MCF 10A (cell line): ENCODE results near the gene ITGB3. TPM values are rescaled to one million over a fixed set of nuclear protein-coding genes. Genes with fewer than 3 reads are reported as not detected.
"Not testable (repeated sequence)": the region's sequence is repeated elsewhere in the genome, so short reads cannot be mapped to it uniquely, and the experiment has no call there.

Source experiments
- BruUV-seq: library from RNA; stranded (reverse); fragments of 400-500 nt; replicated peaks from 2 replicates; lab custom pipeline; 2021; lab: Mats Ljungman, UMichigan
- CTCF ChIA-PET: fragments of 300-600 bp; sonication (Branson Sonifier 250); formaldehyde crosslinking; extraction: SDS; loops from one replicate; lab custom pipeline; 2021; ENCODE audit warnings: antibody characterized with exemption, inconsistent platforms; lab: Yijun Ruan, JAX
- POLR2A ChIA-PET: fragments of 300-600, 350-650 bp; sonication (Branson Sonifier 250); formaldehyde crosslinking; extraction: SDS; loops from one replicate; lab custom pipeline; 2020; ENCODE audit warnings: antibody characterized with exemption, inconsistent platforms; lab: Yijun Ruan, JAX
- DNase-seq: peaks from one replicate; pipeline ENCODE4 v3.0.0-alpha.2; 2018; ENCODE audit not compliant: unreplicated experiment
- H3K27ac Mint-ChIP-seq: one replicate; pipeline ENCODE4 v1.8.0; 2022; ENCODE audit warnings: mild to moderate bottlenecking, low read depth, mixed read lengths; ENCODE audit not compliant: unreplicated experiment
- H3K27me3 Mint-ChIP-seq: one replicate; pipeline ENCODE4 v1.8.0; 2022; ENCODE audit warnings: mixed read lengths; ENCODE audit not compliant: insufficient read depth, unreplicated experiment
- H3K36me3 Mint-ChIP-seq: one replicate; pipeline ENCODE4 v1.8.0; 2022; ENCODE audit warnings: mild to moderate bottlenecking, moderate library complexity, mixed read lengths; ENCODE audit not compliant: insufficient read depth, unreplicated experiment
- H3K4me1 Mint-ChIP-seq: one replicate; pipeline ENCODE4 v1.8.0; 2022; ENCODE audit warnings: mixed read lengths; ENCODE audit not compliant: insufficient read depth, unreplicated experiment
- H3K4me3 Mint-ChIP-seq: one replicate; pipeline ENCODE4 v1.8.0; 2022; ENCODE audit warnings: mild to moderate bottlenecking, moderate library complexity, mixed read lengths; ENCODE audit not compliant: unreplicated experiment
- H3K9me3 Mint-ChIP-seq: one replicate; pipeline ENCODE4 v1.8.0; 2022; ENCODE audit warnings: mixed read lengths; ENCODE audit not compliant: unreplicated experiment
- intact Hi-C: fragments of 100-400 bp; cut with micrococcal nuclease; formaldehyde crosslinking; loops from 2 replicates; pipeline ENCODE4 v1.14.1; 2022
- total RNA-seq: library from RNA; stranded (reverse); gene quantifications from 2 replicates; pipeline ENCODE4 v1.2.3, GENCODE V29; 2022
- TF ChIP-seq, protein P1 (sequence below): fragments of 200-600 bp; IDR thresholded peaks from one replicate; pipeline ENCODE4 v1.8.0; 2022; ENCODE audit warnings: antibody characterized with exemption, mild to moderate bottlenecking; ENCODE audit not compliant: unreplicated experiment

The ITGB3 gene
- total RNA-seq, 1 experiment from 2014 or later = 1.1 TPM

DNA sequence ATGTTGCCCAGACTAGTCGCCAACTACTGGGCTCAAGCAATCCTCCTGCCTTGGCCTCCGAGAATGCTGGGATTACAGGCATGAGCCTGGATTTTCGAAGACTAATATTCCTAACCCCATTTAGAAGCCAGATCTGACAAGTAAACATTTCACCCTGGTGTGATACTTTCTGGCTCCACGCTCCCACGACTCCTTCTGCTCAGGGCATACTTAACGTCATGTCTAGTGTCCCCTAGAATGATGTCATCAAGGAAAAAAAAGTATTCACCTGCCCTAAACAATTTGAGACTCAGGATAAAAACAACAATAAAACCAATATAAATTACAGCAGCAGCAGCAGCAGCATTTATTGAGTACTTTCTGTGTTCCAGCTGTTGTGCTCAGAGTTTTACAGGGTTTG lies 13.2 kb downstream of the ITGB3 start:
- TF ChIP-seq, protein P1, sequence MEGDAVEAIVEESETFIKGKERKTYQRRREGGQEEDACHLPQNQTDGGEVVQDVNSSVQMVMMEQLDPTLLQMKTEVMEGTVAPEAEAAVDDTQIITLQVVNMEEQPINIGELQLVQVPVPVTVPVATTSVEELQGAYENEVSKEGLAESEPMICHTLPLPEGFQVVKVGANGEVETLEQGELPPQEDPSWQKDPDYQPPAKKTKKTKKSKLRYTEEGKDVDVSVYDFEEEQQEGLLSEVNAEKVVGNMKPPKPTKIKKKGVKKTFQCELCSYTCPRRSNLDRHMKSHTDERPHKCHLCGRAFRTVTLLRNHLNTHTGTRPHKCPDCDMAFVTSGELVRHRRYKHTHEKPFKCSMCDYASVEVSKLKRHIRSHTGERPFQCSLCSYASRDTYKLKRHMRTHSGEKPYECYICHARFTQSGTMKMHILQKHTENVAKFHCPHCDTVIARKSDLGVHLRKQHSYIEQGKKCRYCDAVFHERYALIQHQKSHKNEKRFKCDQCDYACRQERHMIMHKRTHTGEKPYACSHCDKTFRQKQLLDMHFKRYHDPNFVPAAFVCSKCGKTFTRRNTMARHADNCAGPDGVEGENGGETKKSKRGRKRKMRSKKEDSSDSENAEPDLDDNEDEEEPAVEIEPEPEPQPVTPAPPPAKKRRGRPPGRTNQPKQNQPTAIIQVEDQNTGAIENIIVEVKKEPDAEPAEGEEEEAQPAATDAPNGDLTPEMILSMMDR = no peak
- Mint-ChIP-seq H3K4me3 (no peak overlapping the region), H3K27ac (no peak overlapping the region), H3K36me3 (no peaks in the 10 kb centered on the region), H3K27me3 (no peaks in the 10 kb centered on the region), H3K4me1 (peaks cover 15% of the 10 kb centered on the region), H3K9me3 (peaks cover 6% of the 10 kb centered on the region)
- no peak for DNase-seq
- ChIA-PET CTCF (no interaction called here), POLR2A (no interaction called here)
- intact Hi-C loops = no loop called here
- no TSS peak for BruUV-seq

- Mint-ChIP-seq H3K36me3 (no peaks in the 10 kb centered on the region), H3K4me1 (peaks cover 15% of the 10 kb centered on the region), H3K27me3 (no peaks in the 10 kb centered on the region), H3K9me3 (peaks cover 6% of the 10 kb centered on the region), H3K27ac (no peak overlapping the region), H3K4me3 (no peak overlapping the region)
- POLR2A ChIA-PET = no interaction called here
- CTCF ChIA-PET = no interaction called here
- TF ChIP-seq, protein P1 = no peak
- intact Hi-C loops = no loop called here
- BruUV-seq = no TSS peak
- peak; percentile 41 for DNase-seq
Measured at GRCh38 chr17:47267354-47267828, 13.8 kb downstream of the ITGB3 start.

- H3K4me1 Mint-ChIP-seq = peaks cover 15% of the 10 kb centered on the region
- H3K4me3 Mint-ChIP-seq, intact Hi-C loops, H3K27ac Mint-ChIP-seq, DNase-seq, H3K9me3 Mint-ChIP-seq, H3K36me3 Mint-ChIP-seq, BruUV-seq, H3K27me3 Mint-ChIP-seq: not testable (repeated sequence)
- CTCF ChIA-PET = interaction anchor here (1.1 kb wide), 1 partner anchor 17 kb away, joined by 3 read pairs; no protein-coding TSS in a partner anchor
- POLR2A ChIA-PET = interaction anchor here (1.0 kb wide), 1 partner anchor 16 kb away, joined by 4 read pairs; no protein-coding TSS in a partner anchor
Measured at GRCh38 chr17:47268964-47269363, 15.3 kb downstream of the ITGB3 start.

- H3K27me3 Mint-ChIP-seq, H3K9me3 Mint-ChIP-seq, intact Hi-C loops, CTCF ChIA-PET, H3K4me3 Mint-ChIP-seq, DNase-seq, POLR2A ChIA-PET, H3K27ac Mint-ChIP-seq, BruUV-seq, H3K36me3 Mint-ChIP-seq: not testable (repeated sequence)
- H3K4me1 Mint-ChIP-seq = peaks cover 15% of the 10 kb centered on the region
Measured at GRCh38 chr17:47269561-47270280, 16.1 kb downstream of the ITGB3 start.

DNA sequence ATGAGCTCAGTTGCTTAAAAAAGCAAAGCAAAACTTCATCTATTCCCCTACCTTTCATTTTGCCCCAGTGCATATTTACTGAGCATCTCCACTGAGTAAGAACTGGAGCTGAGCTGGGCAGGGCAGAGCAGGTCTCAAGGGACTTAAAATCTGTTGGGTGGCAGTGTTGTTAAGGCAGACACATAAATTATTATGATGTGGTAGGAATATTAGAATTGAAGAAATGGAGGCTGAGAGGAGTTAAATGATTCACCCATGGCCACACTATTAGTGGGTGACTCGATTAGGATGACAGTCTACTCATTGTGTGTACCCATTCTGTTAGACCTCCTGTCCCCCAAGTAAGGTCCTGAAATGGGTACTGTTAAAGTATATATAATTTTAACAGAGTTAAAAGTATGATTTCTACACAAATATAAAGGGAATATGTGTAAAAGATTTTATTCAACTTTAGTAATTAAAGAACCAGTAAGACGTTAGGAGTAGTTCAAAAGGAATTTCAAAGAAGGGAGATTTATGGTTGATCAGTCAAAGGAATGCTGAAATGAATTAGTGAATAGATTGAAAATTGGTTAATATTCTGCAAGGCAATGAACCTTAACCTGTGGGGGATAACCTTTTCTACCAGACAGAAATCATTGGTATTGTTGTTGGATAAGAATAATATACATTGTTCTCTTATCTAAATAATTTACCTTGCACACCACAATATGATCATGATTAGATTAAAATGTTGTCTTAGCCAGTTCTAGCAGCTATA lies 17.5 kb downstream of the ITGB3 start:
- no TSS peak for BruUV-seq
- CTCF ChIA-PET = interaction anchor here (0.6 kb wide), 1 partner anchor 345 kb away, joined by 5 read pairs; no protein-coding TSS in a partner anchor
- Mint-ChIP-seq H3K4me1 (peaks cover 15% of the 10 kb centered on the region), H3K4me3 (no peak overlapping the region), H3K27ac (no peak overlapping the region), H3K27me3 (no peaks in the 10 kb centered on the region), H3K36me3 (no peaks in the 10 kb centered on the region), H3K9me3 (peaks cover 6% of the 10 kb centered on the region)
- POLR2A ChIA-PET = no interaction called here
- intact Hi-C loops = no loop called here
- TF ChIP-seq, protein P1 = no peak
- DNase-seq = no peak
